MCF 10A (cell line): ENCODE measurements around the gene MST1R. TPM values are rescaled to one million over a fixed set of nuclear protein-coding genes. Genes with fewer than 3 reads are reported as not detected.

Source experiments
- BruUV-seq: library from RNA; stranded (reverse); fragments of 400-500 nt; replicated peaks from 2 replicates; lab custom pipeline; 2021; lab: Mats Ljungman, UMichigan
- CTCF ChIA-PET: fragments of 300-600 bp; sonication (Branson Sonifier 250); formaldehyde crosslinking; extraction: SDS; loops from one replicate; lab custom pipeline; 2021; ENCODE audit warnings: antibody characterized with exemption, inconsistent platforms; lab: Yijun Ruan, JAX
- POLR2A ChIA-PET: fragments of 300-600, 350-650 bp; sonication (Branson Sonifier 250); formaldehyde crosslinking; extraction: SDS; loops from one replicate; lab custom pipeline; 2020; ENCODE audit warnings: antibody characterized with exemption, inconsistent platforms; lab: Yijun Ruan, JAX
- DNase-seq: peaks from one replicate; pipeline ENCODE4 v3.0.0-alpha.2; 2018; ENCODE audit not compliant: unreplicated experiment
- H3K27ac Mint-ChIP-seq: one replicate; pipeline ENCODE4 v1.8.0; 2022; ENCODE audit warnings: mild to moderate bottlenecking, low read depth, mixed read lengths; ENCODE audit not compliant: unreplicated experiment
- H3K27me3 Mint-ChIP-seq: one replicate; pipeline ENCODE4 v1.8.0; 2022; ENCODE audit warnings: mixed read lengths; ENCODE audit not compliant: insufficient read depth, unreplicated experiment
- H3K36me3 Mint-ChIP-seq: one replicate; pipeline ENCODE4 v1.8.0; 2022; ENCODE audit warnings: mild to moderate bottlenecking, moderate library complexity, mixed read lengths; ENCODE audit not compliant: insufficient read depth, unreplicated experiment
- H3K4me1 Mint-ChIP-seq: one replicate; pipeline ENCODE4 v1.8.0; 2022; ENCODE audit warnings: mixed read lengths; ENCODE audit not compliant: insufficient read depth, unreplicated experiment
- H3K4me3 Mint-ChIP-seq: one replicate; pipeline ENCODE4 v1.8.0; 2022; ENCODE audit warnings: mild to moderate bottlenecking, moderate library complexity, mixed read lengths; ENCODE audit not compliant: unreplicated experiment
- H3K9me3 Mint-ChIP-seq: one replicate; pipeline ENCODE4 v1.8.0; 2022; ENCODE audit warnings: mixed read lengths; ENCODE audit not compliant: unreplicated experiment
- CTCF ChIP-seq: fragments of 200-600 bp; IDR thresholded peaks from one replicate; pipeline ENCODE4 v1.8.0; 2022; ENCODE audit warnings: antibody characterized with exemption, mild to moderate bottlenecking; ENCODE audit not compliant: unreplicated experiment
- intact Hi-C: fragments of 100-400 bp; cut with micrococcal nuclease; formaldehyde crosslinking; loops from 2 replicates; pipeline ENCODE4 v1.14.1; 2022
- total RNA-seq: library from RNA; stranded (reverse); gene quantifications from 2 replicates; pipeline ENCODE4 v1.2.3, GENCODE V29; 2022

MST1R gene
- total RNA-seq, 1 experiment from 2014 or later: 103 TPM

- TF ChIP-seq CTCF: no peak
- no peak for DNase-seq
- no peak overlapping the region for H3K27ac Mint-ChIP-seq
- no TSS peak for BruUV-seq
- H3K36me3 Mint-ChIP-seq: peaks cover 18% of the 10 kb centered on the region
- H3K27me3 Mint-ChIP-seq: no peaks in the 10 kb centered on the region
- H3K4me3 Mint-ChIP-seq: no peak overlapping the region
- CTCF ChIA-PET: interaction anchor here (1.0 to 2.6 kb wide), 3 partner anchors 12 to 73 kb away, joined by 4 to 9 read pairs (median 5); partner anchors contain the start of gene MON1A
- H3K9me3 Mint-ChIP-seq: no peaks in the 10 kb centered on the region
- POLR2A ChIA-PET: no interaction called here
- intact Hi-C loops: no loop called here
- no peaks in the 10 kb centered on the region for H3K4me1 Mint-ChIP-seq
These were observed 9.2 kb upstream of the MST1R start for GRCh38 chr3:49912881-49913281.

GRCh38 chr3:49911611-49912010 is 7.9 kb upstream of the MST1R start:
- no peak for TF ChIP-seq CTCF
- no peak for DNase-seq
- POLR2A ChIA-PET: no interaction called here
- CTCF ChIA-PET: interaction anchor here (1.0 to 2.6 kb wide), 3 partner anchors 18 to 108 kb away, joined by 3 to 9 read pairs (median 4); partner anchors contain the start of gene MON1A
- BruUV-seq: no TSS peak
- Mint-ChIP-seq H3K4me3 (no peak overlapping the region), H3K27ac (no peak overlapping the region), H3K36me3 (peaks cover 18% of the 10 kb centered on the region), H3K27me3 (no peaks in the 10 kb centered on the region), H3K4me1 (no peaks in the 10 kb centered on the region), H3K9me3 (no peaks in the 10 kb centered on the region)
- intact Hi-C loops: no loop called here

GRCh38 chr3:49911124-49911420 is 7.4 kb upstream of the MST1R start:
- POLR2A ChIA-PET: interaction anchor here (0.7 to 1.6 kb wide), 2 partner anchors 69 to 110 kb away, joined by 3 read pairs; no protein-coding TSS in a partner anchor
- no peaks in the 10 kb centered on the region for H3K27me3 Mint-ChIP-seq
- no peak for TF ChIP-seq CTCF
- DNase-seq: no peak
- H3K9me3 Mint-ChIP-seq: no peaks in the 10 kb centered on the region
- H3K36me3 Mint-ChIP-seq: peaks cover 18% of the 10 kb centered on the region
- intact Hi-C loops: no loop called here
- H3K27ac Mint-ChIP-seq: no peak overlapping the region
- no TSS peak for BruUV-seq
- no peak overlapping the region for H3K4me3 Mint-ChIP-seq
- peaks cover under 1% of the 10 kb centered on the region for H3K4me1 Mint-ChIP-seq
- CTCF ChIA-PET: interaction anchor here (0.6 to 2.6 kb wide), 3 partner anchors 9 to 72 kb away, joined by 3 to 9 read pairs (median 4); partner anchors contain the start of gene MON1A

GRCh38 chr3:49910409-49911123 is 6.9 kb upstream of the MST1R start:
- Mint-ChIP-seq H3K27ac (no peak overlapping the region), H3K4me1 (peaks cover 6% of the 10 kb centered on the region), H3K4me3 (no peak overlapping the region), H3K36me3 (peaks cover 18% of the 10 kb centered on the region), H3K27me3 (no peaks in the 10 kb centered on the region), H3K9me3 (no peaks in the 10 kb centered on the region)
- POLR2A ChIA-PET: interaction anchor here (0.5 to 1.6 kb wide), 3 partner anchors 43 to 110 kb away, joined by 3 read pairs; no protein-coding TSS in a partner anchor
- no peak for DNase-seq
- CTCF ChIA-PET: interaction anchor here (0.5 to 2.6 kb wide), 5 partner anchors 8 to 71 kb away, joined by 3 to 9 read pairs (median 4); partner anchors contain the start of gene MON1A
- BruUV-seq: no TSS peak
- TF ChIP-seq CTCF: no peak
- intact Hi-C loops: no loop called here
